DMS79 treated with DMSO at 0.1 percent for 48 hours (cell line): ENCODE results near the gene IFIH1.

Experiments used
- DNase-seq: peaks from one replicate; lab custom pipeline; 2025; lab: John Stamatoyannopoulos, UW

Gene IFIH1

GRCh38 chr2:162318328-162319180 lies at the start of gene IFIH1:
Gene IFIH1 (minus strand): TSS chr2:162318684. CDS start chr2:162318307, 377 bp downstream.
- peak; percentile 88 for DNase-seq

GRCh38 chr2:162365392-162365791 lies 46.9 kb upstream of the IFIH1 start:
- no peak for DNase-seq

GRCh38 chr2:162344617-162344950 lies 26.1 kb upstream of the IFIH1 start:
- peak; percentile 49 for DNase-seq

GRCh38 chr2:162343824-162344616 lies 25.5 kb upstream of the IFIH1 start, which contains the start of gene GCA:
Gene GCA (plus strand): TSS chr2:162344132. CDS start chr2:162344249, 117 bp downstream.
- peak; percentile 90 for DNase-seq

GRCh38 chr2:162343492-162343823 lies 25.0 kb upstream of the IFIH1 start:
- DNase-seq = no peak

- DNase-seq = no peak
Measured at GRCh38 chr2:162342841-162343240, 24.4 kb upstream of the IFIH1 start.

GRCh38 chr2:162342321-162342720 lies 23.8 kb upstream of the IFIH1 start:
- no peak for DNase-seq

GRCh38 chr2:162340822-162341221 lies 22.3 kb upstream of the IFIH1 start:
- no peak for DNase-seq

- DNase-seq = no peak
Measured at GRCh38 chr2:162337868-162338267, 19.4 kb upstream of the IFIH1 start.

GRCh38 chr2:162333968-162334367 lies 15.5 kb upstream of the IFIH1 start:
- DNase-seq = no peak

GRCh38 chr2:162330881-162331280 lies 12.4 kb upstream of the IFIH1 start:
- DNase-seq = no peak

GRCh38 chr2:162328424-162329157 lies 10.1 kb upstream of the IFIH1 start:
- no peak for DNase-seq

GRCh38 chr2:162327806-162328205 lies 9.3 kb upstream of the IFIH1 start:
- no peak for DNase-seq

GRCh38 chr2:162327134-162327769 lies 8.8 kb upstream of the IFIH1 start:
- no peak for DNase-seq

- DNase-seq = no peak
Measured at GRCh38 chr2:162324953-162325352, 6.5 kb upstream of the IFIH1 start.

GRCh38 chr2:162320864-162321517 lies 2.5 kb upstream of the IFIH1 start:
- no peak for DNase-seq

GRCh38 chr2:162317861-162318327 lies 590 bp downstream of the IFIH1 start:
- peak; percentile 54 for DNase-seq

GRCh38 chr2:162317058-162317742 lies 1.3 kb downstream of the IFIH1 start:
- DNase-seq = no peak

- no peak for DNase-seq
Measured at GRCh38 chr2:162316590-162316989, 1.9 kb downstream of the IFIH1 start.

GRCh38 chr2:162315938-162316337 lies 2.5 kb downstream of the IFIH1 start:
- DNase-seq = no peak

- no peak for DNase-seq
Measured at GRCh38 chr2:162312853-162313252, 5.6 kb downstream of the IFIH1 start.
